Kidney (tissue), 14 donors: ENCODE results near the gene FLRT2. TPM values are rescaled to one million over a fixed set of nuclear protein-coding genes. Genes with fewer than 3 reads are reported as not detected.

Source experiments
- DNase-seq, 5 donors: peaks; one replicate each; pipeline ENCODE4 v3.0.0-alpha.2; 2013 to 2020
- FAIRE-seq: peaks from 2 replicates; lab custom pipeline; 2012; peaks lifted over from hg19 to GRCh38; lab: Jason Lieb, UNC
- H3K27ac ChIP-seq, 2 donors: one replicate each; pipeline ENCODE4 v1.7.0; 2013; ENCODE audit warnings: low read depth in 2 of 2, low read length in 2 of 2, inconsistent platforms in 1 of 2
- H3K27me3 ChIP-seq: one replicate; pipeline ENCODE4 v1.7.1; 2013; ENCODE audit warnings: low read length, inconsistent platforms; ENCODE audit not compliant: control insufficient read depth, insufficient read depth
- H3K36me3 ChIP-seq, 3 donors: one replicate each; pipeline versions ENCODE4 v1.7.0 to v1.7.1; 2013; ENCODE audit warnings: low read length in 3 of 3, control low read depth in 1 of 3, inconsistent platforms in 1 of 3; ENCODE audit not compliant: insufficient read depth in 3 of 3, control insufficient read depth in 2 of 3
- H3K4me1 ChIP-seq, 3 donors: one replicate each; pipeline versions ENCODE4 v1.7.0 to v1.7.1; 2013; ENCODE audit warnings: low read length in 3 of 3, inconsistent platforms in 1 of 3, low read depth in 1 of 3; ENCODE audit not compliant: control insufficient read depth in 2 of 3, insufficient read depth in 2 of 3
- H3K4me3 ChIP-seq, 3 donors: one replicate each; pipeline versions ENCODE4 v1.7.0 to v1.8.1; 2013; ENCODE audit warnings: low read length in 3 of 3, control low read depth in 1 of 3, inconsistent platforms in 1 of 3
- H3K9ac ChIP-seq, 3 donors: one replicate each; pipeline versions ENCODE4 v1.7.0 to v1.7.1; 2013; ENCODE audit warnings: low read length in 3 of 3, control low read depth in 1 of 3, inconsistent platforms in 1 of 3
- H3K9me3 ChIP-seq, 3 donors: one replicate each; pipeline versions ENCODE4 v1.7.0 to v1.7.1; 2013; ENCODE audit warnings: low read length in 3 of 3, control low read depth in 1 of 3, inconsistent platforms in 1 of 3; ENCODE audit not compliant: control insufficient read depth in 2 of 3, insufficient read depth in 1 of 3
- CTCF ChIP-seq: IDR thresholded peaks from 3 replicates; pipeline ENCODE4 v1.5.1; 2012; ENCODE audit warnings: mild to moderate bottlenecking, moderate library complexity, borderline replicate concordance; ENCODE audit not compliant: insufficient read depth; ENCODE audit errors: extremely low read depth
- intact Hi-C: fragments of 100-400 bp; cut with DNase I; formaldehyde crosslinking; loops from one replicate; pipeline ENCODE4 v1.11.1; 2022
- polyA plus RNA-seq: library from polyadenylated mRNA; stranded (reverse); fragments of 350-450 nt; fragmentation: Illumina TruSeq; extraction: RNeasy Lipid Tissue Mini Kit (QIAGEN cat#74804); gene quantifications from one replicate; pipeline ENCODE4 v1.2.3, GENCODE V29; 2014; ENCODE audit warnings: low read depth, low replicate concordance; ENCODE audit not compliant: insufficient read depth
- total RNA-seq: library from RNA; stranded (reverse); fragmentation: NEBNext Ultra II Directional; extraction: Animal tissue kit (Norgen Biotek cat#: 25700); gene quantifications from one replicate; pipeline ENCODE4 v1.2.1, GENCODE V29; 2021
- donor health status: control.
- donor health status: control.
- donor health status: control.
- donor health status: control.
- donor health status: control.
- donor health status: DM: yes; HTN: yes; CAD: no.
- donor health status: Normal renal cell carcinoma (clear cell type).

FLRT2 gene
- total and polyA plus RNA-seq, 2 donors from 2014 or later: 1.2 to 16.6 TPM

- no peaks in the 10 kb centered on the region for H3K4me1 ChIP-seq
- H3K27me3 ChIP-seq: no peaks in the 10 kb centered on the region
- no peak for DNase-seq
- no peak for FAIRE-seq
- no peak overlapping the region for H3K4me3 ChIP-seq
- H3K27ac ChIP-seq: no peak overlapping the region
- TF ChIP-seq CTCF: no peak
- no peaks in the 10 kb centered on the region for H3K9me3 ChIP-seq
- intact Hi-C loops: no loop called here
- H3K9ac ChIP-seq: no peak overlapping the region
- H3K36me3 ChIP-seq: no peaks in the 10 kb centered on the region
Measured at GRCh38 chr14:85576218-85576617, 46.3 kb downstream of the FLRT2 start.

- no peak overlapping the region for H3K4me3 ChIP-seq
- no peaks in the 10 kb centered on the region for H3K27me3 ChIP-seq
- no peak for DNase-seq
- no peaks in the 10 kb centered on the region for H3K9me3 ChIP-seq
- intact Hi-C loops: no loop called here
- no peaks in the 10 kb centered on the region for H3K4me1 ChIP-seq
- no peak for TF ChIP-seq CTCF
- no peak overlapping the region for H3K27ac ChIP-seq
- no peak for FAIRE-seq
- H3K36me3 ChIP-seq: no peaks in the 10 kb centered on the region
- no peak overlapping the region for H3K9ac ChIP-seq
Measured at GRCh38 chr14:85576848-85577542, 47.1 kb downstream of the FLRT2 start.

- intact Hi-C loops: no loop called here
- Histone ChIP-seq H3K27me3 (no peaks in the 10 kb centered on the region), H3K36me3 (no peaks in the 10 kb centered on the region), H3K4me3 (no peak overlapping the region), H3K9me3 (no peaks in the 10 kb centered on the region), H3K27ac (no peak overlapping the region), H3K9ac (no peak overlapping the region), H3K4me1 (no peaks in the 10 kb centered on the region)
- TF ChIP-seq CTCF: no peak
- DNase-seq: no peak
- FAIRE-seq: no peak
Measured at GRCh38 chr14:85577543-85578114, 47.7 kb downstream of the FLRT2 start.
